GM21529 (cell line): ENCODE results near the gene BMAL2.

ENCODE experiments used
- ATAC-seq: cut with Tn5 transposase; IDR thresholded peaks from one replicate; pipeline ENCODE4 v1.9.1; 2021; ENCODE audit not compliant: unreplicated experiment

Gene BMAL2

DNA sequence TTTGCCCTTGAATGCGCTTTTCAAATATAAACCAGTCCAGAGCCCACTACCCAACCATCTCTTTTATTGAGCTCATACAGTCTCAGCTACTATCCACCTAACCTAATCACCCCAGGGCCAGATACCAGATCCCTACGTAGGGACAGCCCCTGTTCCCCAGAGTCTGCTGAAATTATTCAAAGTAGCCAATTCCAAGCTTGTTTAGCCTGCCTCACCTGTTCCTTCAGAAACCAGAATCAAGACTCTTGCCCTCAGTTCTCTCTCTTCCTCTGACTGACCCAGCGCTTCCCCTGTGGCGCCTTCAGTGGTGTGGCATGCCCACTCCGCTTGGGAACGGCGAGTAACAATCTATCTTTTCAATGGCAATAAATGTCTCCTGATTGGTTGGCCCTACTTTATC is 18.8 kb downstream of the BMAL2 start:
- ATAC-seq, result no peak

DNA sequence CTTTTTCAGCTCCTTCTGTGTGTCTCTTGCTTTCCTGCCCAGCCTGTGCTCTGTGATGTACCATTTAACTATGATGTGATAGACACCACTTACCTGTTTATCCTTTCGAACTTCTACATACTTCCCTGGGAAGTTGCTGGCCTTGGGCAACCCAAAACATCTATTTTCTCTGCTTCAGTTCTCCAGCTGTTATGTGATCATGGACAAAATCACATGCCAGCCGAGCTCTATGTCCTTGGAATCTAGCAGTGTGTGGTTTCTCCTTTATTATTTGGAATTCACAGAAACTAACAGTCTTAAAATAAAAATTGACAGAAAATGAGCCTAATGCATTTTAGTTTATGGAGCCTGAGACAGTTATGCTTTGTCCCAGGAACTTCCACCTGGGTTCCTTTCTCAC is 22.9 kb downstream of the BMAL2 start:
- no peak for ATAC-seq

DNA sequence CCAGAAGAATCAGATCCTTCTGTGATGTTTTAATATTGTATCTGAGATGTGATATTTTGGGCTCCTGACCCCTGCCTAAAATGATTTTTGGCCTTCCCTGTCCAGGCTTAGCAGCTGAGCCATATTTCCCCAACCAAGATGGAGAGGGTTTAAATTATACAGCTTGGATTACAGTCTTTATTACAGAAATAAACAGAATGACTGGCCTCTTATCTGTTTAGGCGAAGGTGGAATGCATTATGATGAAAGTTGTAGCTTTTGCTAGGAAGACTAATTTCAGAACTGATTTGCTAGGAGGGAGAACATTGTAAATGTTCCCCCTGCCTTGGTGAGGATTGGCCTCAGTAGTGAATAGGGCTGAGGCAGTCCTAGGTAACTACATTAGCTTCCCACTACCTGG is 23.3 kb downstream of the BMAL2 start:
- ATAC-seq, result no peak

DNA sequence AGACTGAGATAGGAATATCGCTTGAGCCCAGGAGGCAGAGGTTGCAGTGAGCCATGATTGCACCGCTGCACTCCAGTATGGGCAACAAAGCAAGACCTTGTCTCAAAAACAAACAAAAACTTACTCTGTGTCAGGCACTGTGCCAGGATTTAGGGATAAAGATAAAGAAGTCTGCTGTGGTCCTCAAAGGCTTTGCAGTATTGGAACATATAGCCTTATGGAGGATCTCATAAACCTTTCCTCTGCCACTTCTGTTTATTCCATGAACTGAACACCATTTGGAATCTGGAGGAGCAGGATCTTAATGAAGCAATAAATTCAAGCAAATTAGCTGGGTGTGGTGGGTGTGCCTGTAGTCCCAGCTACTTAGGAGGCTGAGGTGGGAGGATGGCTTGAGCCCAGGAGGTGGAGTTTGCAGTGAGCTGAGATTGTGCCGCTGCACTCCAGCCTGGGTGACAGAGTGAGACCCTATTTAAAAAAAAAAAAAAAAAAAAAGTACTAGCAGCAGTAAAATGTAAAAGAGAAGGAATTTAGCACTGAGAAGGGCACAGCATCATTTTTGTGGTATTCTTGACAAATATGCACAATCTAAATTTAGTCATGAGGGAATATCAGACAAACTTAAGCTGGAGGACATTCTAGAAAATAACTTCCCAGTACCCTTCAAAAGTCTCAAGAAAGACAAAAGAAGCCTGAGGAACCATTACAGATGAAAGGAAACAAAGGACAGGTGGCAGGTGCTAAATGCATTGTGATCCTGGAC is 27.1 kb downstream of the BMAL2 start:
- ATAC-seq, result no peak

DNA sequence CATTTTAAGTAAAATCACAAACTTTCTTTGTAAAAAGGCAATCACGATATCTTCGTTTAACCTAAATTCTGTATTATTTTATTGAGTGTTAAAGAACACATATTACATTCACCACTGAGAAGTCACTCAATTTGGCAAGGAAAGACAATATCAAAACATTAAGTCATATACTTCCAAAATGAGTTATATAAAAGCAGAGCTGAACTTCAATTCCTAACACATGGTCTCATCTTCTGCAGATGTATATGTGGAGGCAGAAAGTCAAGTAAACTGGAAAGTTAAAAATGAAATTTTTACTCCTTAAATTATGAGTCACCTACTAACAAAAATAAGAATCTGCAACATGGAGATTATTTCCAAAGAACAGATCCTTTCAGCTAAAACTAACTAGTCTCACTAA is 28.7 kb downstream of the BMAL2 start:
- ATAC-seq, result no peak

DNA sequence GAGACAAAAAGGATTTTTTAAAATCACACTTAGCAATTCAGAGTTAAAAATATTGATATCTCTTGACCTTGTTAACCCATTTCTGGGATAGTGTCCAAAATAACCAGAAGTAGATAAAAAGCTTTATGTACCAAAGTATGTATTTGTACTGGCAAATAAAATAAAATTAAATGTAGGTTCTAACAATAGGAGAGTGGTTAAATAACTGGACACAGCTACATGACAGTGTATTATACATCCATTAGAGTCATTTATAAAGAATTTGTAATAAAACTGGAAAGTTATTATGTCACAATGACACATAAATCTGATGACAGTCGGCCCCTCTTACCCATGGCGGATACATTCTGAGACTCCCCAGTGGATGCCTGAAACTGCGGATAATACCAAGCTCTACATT is 34.0 kb downstream of the BMAL2 start:
- ATAC-seq, result no peak

DNA sequence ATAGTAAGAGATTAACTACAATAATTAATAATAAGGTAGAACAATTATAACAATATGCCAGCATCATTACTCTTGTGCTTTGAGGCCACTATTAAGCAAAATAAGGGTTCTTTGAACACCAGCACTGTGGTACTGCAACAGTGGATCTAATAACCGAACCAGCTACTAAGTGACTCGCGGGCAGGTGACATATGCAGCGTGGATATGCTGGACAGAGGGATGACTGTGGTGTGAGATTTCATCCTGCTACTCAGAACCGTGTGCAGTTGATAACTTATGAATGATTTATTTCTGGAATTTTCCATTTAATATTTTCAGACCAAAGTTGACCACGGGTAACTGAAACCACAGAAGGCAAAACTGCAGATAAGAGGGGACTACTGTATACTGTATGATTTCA is 34.4 kb downstream of the BMAL2 start:
- ATAC-seq, result no peak

DNA sequence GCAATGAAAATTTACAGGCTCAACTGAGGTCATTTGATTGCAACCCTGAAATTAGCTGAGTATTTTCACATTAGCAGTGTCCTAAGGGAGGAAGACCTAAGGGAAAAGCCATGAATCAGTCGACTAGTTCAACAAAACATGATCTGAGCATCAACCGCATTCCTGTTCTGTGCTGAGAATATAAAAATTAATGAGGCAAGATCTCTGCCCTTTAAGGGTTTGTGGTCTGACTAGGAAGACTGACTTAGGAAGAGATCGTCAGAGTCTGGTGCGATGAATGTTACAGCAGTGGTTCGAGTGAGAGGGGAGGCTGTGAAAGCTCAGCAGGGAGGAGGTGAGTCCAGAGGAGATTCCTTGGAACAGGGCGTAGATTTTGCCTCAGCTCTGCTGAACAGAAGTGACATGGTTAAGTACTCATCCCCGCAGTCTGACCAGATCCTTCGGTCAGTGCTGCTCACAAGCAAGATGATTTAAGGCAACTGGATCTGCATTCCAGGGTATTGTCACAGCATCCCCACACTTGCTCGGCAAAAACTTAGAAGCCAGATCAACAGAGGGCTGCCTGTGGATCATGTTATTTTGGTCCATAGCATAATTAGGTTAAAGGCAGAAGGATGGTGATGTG is 49.6 kb downstream of the BMAL2 start:
- no peak for ATAC-seq
